AG08396 (cell line): Measurements from ENCODE around the gene ERICH4.
"Not testable (repeated sequence)": the region's sequence is repeated elsewhere in the genome, so short reads cannot be mapped to it uniquely, and the experiment has no call there.

Experiments
- DNase-seq: peaks from one replicate; pipeline ENCODE4 v3.0.0; 2012; ENCODE audit warnings: low spot score, mixed read lengths

The ERICH4 gene

DNA sequence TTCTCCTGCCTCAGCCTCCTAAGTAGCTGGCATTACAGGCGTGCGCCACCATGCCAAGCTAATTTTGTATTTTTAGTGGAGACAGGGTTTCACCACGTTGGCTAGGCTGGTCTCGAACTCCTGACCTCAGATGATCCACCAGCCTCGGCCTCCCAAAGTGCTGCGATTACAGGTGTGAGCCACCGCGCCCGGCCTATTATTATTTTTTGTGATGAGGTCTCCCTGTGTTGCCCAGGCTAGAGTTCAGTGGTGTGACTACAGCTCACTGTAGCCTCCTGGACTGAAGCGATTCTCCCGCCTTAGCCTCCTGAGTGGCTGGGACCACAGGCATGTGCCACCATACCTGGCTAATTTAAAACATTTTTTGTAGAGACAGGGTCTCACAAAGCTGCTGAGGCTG lies 7.6 kb upstream of the ERICH4 start:
- DNase-seq = not testable (repeated sequence)

DNA sequence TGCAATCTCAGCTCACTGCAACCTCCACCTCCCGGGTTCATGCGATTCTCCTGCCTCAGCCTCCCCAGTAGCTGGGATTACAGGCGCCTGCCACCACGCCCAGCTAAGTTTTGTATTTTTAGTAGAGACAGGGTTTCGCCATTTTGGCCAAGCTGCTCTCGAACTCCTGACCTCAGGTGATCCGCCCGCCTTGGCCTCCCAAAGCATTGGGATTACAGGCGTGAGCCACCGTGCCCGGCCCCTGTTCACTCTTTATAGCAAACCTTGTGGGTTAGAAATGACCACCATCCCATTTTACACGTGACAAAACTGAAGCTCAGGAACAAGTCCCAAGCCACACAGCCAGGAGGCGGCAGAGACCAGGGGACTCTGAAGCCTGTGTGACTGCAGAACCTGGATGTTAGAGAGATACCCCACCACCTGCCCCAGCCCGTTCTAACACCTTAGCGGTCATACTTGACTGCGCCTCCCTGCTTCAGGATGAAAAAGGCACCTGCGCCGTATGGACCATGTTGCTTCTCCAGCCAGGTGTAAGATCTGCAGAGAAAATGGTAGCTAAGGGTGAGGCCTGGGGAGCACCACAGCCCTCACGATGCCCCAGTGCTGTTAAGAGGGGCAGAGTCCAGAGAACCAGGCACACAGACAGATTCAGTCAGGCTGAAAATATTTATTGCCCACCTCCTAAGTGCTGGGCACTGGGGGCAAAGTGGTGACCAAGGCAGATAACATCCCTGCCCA lies 6.9 kb upstream of the ERICH4 start:
- no peak for DNase-seq

DNA sequence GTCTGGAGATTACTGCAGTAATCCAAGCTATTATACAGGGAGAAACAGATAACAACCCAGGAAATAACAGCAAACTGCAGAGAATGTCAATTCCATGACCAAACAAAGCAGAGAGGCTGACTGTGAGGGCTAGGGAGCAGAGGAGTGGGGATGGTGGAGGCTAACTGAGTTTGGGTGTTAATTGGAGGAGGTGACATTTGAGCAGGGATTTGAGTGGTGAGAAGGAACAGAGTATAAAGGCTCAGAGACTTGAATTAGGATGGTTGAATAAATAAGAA lies 6.3 kb upstream of the ERICH4 start:
- no peak for DNase-seq

GRCh38 chr19:41437944-41438574 lies 4.9 kb upstream of the ERICH4 start:
- no peak for DNase-seq

GRCh38 chr19:41439441-41440222 lies 3.3 kb upstream of the ERICH4 start, which contains the start of gene DMAC2:
Gene DMAC2, minus strand, starts transcription at chr19:41439912. Its CDS starts 13 bp downstream, at chr19:41439899.
- DNase-seq = peak; percentile 97

DNA sequence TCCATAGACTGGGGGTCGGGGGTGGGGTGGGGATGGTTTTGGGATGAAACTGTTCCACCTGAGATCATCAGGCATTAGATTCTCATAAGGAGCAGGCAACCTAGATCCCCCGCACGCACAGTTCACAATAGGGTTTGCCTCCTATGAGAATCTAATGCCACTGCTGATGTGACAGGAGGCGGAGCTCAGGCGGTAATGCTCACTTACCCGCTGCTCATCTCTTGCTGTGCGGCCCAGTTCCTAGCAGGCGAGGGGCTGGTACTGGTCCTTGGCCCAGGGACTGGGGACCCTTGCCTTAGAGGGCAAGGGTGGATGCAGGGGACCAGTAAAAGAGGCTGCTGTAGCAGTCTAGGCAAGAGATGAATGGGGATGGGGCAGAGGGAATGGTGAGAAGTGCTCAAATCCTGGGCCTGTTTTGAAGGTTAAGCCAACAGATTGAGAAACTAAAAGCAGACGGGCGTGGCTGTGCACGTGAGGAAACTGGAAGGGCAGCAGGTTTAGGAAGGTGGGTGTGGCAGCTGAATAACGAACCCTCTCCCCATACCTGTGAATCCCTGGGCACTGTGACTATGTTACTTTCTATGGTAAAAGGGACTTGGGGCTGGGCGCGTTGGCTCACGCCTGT lies 1.5 kb upstream of the ERICH4 start:
- DNase-seq = no peak

DNA sequence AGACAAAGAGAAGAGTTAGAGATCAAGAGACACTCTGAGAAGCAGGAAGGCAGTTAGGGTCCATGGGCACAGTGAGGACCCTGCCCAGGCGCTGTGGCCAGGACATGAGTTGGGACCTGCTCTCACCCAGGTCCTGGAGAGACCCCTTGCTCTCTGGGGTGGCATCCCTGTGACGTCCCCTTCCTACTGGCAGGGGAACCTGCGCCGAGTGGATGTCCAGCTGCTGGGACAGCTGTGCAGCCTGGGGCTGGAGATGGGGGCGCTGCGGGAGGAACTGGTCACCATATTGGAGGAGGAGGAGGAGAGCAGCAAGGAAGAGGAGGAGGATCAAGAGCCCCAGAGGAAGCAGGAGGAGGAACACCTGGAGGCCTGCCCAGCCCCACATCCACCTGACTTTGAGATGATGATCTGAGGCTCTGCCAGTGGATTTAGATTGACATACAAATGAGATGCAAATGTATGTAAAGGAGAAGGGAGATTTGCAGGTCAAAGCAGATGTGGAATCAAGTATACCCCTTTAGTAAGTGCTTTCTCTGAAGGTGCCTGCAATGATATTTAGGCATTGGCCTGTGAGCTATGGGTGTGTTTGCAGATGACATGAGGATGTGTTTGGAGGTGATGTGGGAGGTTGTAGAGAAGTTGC lies 978 bp downstream of the ERICH4 start:
- DNase-seq = no peak

DNA sequence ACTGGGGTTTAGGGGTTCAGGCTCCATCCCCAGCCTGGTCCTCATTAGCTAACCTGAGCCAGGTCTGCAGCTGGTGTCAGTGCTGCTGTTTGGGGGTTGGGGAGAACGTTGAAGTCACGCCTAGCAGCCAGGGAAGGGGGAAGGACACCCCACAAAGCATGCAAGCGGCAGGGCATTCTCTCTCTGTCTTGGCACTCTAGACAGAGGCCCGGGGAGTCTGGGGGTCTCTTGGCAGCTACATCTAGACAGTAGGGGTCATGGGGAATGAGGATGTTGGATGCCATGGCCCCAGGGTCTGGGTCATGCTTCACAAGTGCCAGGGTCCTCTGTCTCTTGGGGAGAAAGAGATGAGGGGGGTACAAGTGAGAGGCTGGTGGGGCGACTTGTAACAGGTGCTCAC lies 2.6 kb downstream of the ERICH4 start:
- no peak for DNase-seq

DNA sequence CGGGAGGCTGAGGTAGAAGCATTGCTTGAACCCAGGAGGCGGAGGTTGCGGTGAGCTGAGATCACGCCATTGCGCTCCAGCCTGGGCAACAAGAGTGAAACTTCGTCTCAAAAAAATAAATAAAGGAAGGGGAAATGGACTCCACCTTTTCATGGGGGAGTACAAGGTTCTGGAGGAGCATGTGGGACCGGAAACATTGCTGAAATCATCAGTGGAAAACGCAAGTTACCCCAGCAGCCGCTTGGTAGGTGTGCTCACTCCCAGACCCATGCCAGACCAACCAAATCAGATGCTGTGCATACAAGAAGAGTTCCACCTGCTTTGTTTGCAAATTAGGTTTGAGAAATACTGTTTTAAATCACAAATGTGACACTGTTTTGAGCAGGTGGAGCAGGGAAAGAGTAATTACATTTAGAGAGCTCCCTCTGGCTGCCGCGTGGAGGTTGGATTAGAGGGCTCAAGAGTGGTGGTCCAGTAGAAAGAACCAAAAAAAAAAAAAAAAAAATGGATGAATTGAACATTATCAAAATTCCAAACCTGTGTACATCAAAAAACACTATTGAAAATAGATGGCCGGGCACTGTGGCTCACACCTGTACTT lies 4.9 kb downstream of the ERICH4 start:
- no peak for DNase-seq

GRCh38 chr19:41449079-41449864 lies 6.3 kb downstream of the ERICH4 start:
- peak; percentile 86 for DNase-seq

GRCh38 chr19:41449865-41450178 lies 6.9 kb downstream of the ERICH4 start:
- DNase-seq = no peak

- no peak for DNase-seq
Observed at GRCh38 chr19:41452584-41453275, 9.8 kb downstream of the ERICH4 start.

DNA sequence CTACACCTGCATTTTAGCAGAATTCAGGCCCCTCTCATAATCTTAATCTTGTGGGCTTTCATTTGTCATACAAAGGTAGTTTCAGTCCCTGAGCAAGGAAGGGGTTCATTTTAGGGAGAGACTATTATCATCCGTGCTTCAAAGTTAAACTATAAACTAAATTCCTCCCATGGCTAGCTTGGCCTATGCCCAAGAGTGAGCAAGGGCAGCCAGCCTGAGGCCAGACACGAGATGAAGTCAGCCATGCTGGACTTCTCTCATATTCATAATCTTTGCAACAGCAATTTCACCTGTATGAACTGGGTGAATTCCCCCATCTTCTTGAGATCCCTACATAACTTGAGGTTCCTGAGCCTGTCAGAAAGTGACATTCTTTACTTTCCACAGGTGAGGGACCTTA lies 13.0 kb downstream of the ERICH4 start:
- DNase-seq = no peak

- DNase-seq = peak; percentile 24
Observed at GRCh38 chr19:41456342-41456918, 13.5 kb downstream of the ERICH4 start.

DNA sequence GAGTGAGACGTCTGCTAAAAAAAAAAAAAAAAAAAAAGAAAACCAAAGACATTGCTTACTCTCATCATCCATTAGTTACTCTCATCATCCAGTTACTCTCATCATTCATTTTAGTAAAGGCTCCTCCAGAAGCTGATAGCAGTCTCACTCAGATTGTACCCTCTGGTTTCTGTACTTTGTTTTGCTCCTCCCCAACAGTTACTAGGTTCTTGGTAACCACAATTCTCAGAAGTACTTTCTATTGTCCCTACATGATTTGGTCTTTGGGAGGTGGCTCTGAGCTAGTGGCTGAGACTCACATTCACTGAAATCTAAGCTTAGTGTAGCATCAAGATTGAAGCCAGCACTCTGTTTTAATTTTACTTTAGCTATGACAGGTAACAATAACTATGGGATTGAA lies 14.3 kb downstream of the ERICH4 start:
- DNase-seq = no peak

- no peak for DNase-seq
Observed at GRCh38 chr19:41462497-41462896, 19.5 kb downstream of the ERICH4 start.

- not testable (repeated sequence) for DNase-seq
Observed at GRCh38 chr19:41463257-41464256, 20.6 kb downstream of the ERICH4 start.

DNA sequence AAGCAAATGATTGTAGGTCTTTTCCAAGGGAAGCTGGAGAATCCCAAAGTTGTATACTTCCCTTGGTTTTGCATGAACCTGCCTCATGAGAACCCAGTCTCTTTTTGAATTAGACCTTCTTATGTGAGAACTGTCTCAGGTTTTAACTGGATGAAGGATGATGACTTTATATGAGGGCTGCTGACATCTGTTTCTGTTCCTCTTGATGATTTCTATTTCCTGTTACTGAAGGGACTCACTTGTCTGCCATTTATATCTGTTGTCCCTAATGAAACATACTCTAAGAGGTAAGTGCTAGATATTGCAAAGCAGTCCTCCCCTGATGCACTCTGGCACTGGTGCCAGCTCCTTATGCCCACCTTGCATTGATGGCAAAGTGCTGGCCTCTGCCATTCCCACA lies 33.6 kb downstream of the ERICH4 start:
- DNase-seq = no peak

DNA sequence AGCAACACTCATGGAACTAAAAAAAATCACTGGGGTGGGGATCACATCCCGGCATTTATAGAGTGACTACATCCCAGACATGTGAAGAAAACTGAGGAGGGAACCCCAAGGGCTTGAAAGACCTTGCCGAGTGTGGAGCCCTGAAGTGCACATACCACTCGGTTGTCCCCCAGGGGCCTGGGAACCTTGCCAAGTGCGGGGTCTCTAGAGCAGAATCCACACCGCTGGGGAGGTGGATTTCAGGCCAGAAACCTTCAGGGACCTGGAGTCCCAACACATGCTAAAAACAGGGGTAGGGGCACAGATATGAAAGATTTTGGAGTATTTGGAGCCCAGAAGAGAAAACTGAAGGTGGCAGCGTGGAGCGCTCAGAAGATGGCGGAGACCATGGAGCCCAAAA lies 35.2 kb downstream of the ERICH4 start:
- DNase-seq = no peak
